HG02763 (cell line): ENCODE measurements around the gene ACIN1.

Source experiments
- ATAC-seq: cut with Tn5 transposase; IDR thresholded peaks from one replicate; pipeline ENCODE4 v1.9.1; 2021; ENCODE audit warnings: mild to moderate bottlenecking, moderate library complexity; ENCODE audit not compliant: unreplicated experiment

ACIN1 gene

DNA sequence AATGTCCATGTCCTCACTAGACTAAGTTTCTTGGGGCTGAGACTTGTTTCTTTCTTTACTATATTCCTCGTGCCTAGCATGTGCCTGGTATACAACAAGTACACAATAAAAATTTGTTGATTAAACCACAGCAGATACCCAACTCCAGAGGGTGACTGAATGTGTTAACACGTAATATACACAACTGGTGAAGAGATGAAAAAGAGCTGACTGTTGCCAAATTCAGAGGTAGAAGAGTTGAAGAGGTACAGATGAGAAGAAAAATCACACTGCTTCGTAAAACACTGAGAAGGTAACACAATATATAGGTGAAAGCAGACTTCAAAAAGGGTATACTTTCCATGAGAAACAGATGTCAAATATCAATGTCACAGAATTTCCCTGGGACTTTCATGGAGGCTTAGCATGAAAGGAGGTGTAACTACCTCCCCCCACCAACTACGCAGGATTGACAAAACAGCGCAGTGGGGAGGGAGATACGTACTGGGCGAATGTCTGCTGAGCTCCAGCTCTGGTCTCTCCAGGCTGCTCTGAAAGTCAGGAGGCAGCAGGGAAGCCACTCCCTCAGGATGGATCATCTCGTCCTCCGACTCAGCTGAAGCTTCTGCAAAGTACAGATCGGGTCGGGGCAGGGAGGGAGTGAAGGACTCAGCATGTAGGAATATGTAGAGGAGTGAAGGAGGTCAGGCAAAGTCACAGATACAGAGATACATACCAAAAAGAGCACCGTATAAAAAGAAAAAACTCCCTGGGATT lies 5.3 kb downstream of the ACIN1 start:
- ATAC-seq: no peak

DNA sequence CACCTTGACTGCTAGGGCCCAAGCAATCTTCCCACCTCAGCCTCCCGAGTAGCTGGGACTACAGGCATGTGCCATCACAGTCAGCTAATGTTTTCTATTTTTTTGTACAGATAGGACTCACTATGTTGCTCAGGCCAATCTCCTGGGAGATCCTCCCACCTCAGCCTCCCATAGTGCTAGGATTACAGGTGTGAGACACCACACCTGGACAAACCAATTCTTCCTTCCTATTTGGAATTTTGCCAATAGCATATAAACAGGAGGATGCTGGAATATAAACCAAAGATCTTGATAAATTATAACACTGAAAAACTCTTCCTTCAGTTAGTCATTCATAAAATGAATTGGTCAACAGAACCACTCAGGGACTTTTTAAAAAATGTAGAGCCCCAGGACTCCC lies 8.4 kb downstream of the ACIN1 start:
- no peak for ATAC-seq

DNA sequence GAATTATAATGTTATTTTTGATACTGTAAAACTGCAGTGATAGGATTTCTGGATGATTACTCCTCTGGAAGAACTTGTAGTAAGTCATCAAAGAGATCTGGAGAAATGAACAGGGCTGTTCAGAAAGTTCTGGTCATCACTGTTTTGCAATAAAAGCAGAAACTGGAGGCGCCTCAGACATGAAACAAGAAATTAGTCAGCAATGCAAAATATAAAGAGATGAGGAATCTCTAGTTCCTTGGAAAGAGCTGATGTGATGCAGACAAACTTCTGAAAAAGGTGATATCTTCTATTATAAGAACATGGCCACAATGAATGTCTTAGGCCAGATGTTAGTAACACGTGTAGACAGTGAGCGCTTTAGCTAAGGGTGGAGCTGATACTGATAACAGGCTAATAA lies 9.5 kb downstream of the ACIN1 start:
- no peak for ATAC-seq

DNA sequence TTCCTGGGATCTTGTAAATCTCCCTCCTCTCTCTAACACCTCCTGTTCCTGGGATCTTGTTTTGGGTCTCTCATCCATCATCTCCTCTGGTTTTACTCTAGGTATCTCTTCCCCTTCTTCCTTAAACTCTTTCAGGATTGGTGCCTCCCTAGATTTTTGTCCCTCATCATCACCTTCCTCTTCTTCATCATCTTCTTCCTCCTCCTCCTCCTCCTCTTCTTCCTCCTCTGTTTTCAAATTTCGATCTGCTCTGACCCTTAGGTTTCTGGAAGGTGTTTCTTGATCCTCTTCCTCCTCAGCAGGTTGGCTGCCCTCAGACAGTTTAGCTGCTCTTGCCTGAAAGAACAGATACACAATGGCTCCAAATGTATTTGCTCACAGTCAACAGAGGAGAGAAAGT lies 14.5 kb downstream of the ACIN1 start:
- ATAC-seq: no peak

DNA sequence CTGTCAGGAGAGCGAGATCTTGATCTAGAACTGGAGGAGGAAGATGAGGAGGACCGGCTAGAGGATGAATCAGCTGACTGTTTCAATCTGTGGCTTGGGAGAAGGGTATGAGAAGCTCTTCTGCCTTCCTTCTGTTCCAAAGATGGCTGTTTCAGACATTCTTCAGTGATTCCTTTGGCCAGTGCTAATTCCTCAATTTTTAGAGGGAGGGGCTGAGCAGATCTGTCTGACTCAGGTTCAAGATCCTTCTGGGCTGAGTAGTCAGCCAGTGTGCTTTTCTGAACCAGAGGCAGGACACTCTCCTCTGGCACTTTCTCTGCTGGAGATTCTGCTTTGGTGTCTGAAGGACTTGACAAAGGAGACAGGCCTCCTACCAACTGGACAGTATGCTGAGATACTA lies 15.2 kb downstream of the ACIN1 start:
- ATAC-seq: no peak

DNA sequence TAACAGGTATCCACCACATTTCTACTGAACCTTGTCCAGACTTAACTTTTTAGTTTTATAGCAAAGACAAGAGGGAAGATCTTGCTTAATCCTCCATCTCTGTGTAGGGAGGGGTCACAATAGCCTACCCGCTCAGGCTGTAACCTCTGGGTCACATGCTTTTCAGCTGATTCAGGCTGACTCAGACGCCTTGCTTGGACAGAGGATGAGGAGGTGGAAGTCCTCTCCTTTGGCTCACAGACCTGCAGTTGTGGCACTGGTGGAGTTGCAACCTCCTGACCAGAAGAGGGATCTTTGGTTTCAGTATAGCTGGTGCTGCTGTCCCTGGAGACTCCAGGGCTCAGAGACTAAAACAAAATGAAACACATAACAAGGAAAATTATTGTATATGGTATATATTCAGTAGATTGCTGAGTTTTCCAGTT lies 16.2 kb downstream of the ACIN1 start:
- no peak for ATAC-seq

DNA sequence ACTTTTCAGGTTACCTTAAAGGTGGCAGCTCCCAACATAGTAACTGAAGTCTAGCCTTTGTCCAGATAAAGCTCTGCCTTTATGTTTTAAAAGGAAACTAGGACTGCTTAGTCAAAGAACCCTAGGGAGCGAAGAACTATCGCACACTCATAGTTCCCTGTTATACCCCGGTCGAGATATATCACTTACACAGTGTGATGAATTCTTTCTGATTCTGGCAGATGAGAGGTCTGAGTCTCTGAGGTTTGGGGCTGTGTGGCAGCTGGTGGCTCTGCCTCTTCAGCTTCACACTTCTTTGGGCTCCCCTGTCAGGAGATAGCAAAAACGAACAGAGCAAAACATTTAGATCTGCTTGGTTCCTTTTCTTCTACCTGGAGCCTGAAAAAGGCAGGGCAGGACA lies 17.0 kb downstream of the ACIN1 start:
- no peak for ATAC-seq

DNA sequence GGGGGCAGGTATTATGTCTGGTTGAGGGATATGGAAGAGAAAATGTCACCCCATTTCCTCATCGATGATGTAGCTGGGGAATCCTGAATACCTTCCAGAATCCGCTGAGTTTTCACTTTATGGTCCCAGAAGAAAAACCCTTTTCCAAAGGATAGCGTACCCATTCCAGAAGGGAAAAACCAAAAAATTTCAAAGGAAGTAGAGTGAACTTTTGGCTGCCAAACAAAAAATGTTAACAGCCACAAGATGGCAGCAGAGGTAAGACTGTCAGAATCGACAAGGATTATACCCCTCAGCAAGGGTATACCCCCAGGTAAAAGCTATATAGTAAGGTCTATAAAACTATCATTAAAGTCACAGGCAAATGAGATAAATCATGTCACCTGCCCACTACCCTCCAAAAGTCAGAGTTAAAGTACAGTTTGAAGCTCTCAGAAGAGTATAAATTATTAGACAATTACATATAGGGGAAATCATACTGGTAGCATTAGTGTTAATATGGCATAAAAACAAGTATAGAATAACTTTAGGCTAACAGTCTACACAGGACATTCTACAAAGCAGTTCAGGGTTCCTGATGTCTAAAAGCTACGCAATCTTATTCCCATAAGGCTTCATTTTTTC lies 18.0 kb downstream of the ACIN1 start:
- ATAC-seq: no peak

DNA sequence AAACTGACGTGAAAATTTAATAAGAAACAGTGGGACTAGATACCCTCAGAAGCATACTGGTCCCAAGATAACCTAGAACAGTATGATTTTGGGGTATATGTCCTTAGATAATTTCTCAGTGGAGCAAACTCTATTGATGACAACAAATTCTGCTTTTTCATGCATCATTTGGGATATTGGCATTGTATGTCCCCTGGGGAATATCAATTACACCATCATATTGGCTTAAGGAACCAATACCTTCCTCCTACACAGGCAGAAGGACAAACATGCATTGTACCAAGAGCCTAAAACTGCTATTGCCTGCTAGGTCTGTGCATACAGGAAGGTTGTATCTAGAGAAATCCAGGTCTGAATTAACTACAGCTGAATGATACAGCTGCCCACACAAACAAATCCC lies 20.0 kb downstream of the ACIN1 start:
- no peak for ATAC-seq

DNA sequence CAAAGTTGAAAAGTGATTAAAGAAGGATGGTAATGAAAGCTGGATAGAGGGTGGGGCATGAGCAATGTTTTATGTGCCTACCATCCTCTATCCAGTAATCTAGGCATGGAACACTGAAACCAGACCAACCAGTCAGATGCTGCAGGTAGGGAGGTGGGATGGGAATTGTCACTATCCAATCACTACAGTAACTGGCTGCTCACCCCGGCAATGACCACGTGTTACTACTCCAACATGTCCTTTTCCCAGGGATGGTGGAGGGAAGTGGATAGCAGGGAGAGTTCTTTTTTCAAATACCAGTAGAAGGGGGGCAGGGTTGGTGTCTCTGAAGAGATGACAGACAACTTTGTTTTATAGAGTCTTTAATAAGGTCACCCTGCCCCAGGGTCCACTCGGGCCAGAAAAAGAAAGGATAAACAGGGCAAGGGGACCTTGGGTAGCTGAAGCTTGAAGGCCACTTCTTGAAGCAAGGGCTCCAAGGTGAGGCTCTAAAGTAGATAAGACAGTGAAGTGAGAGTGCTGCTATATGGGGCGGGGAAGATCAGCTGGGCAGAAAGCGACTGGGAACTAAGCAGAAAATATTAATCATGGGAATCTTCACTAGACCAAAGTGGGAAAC lies 22.9 kb downstream of the ACIN1 start:
- ATAC-seq: no peak

DNA sequence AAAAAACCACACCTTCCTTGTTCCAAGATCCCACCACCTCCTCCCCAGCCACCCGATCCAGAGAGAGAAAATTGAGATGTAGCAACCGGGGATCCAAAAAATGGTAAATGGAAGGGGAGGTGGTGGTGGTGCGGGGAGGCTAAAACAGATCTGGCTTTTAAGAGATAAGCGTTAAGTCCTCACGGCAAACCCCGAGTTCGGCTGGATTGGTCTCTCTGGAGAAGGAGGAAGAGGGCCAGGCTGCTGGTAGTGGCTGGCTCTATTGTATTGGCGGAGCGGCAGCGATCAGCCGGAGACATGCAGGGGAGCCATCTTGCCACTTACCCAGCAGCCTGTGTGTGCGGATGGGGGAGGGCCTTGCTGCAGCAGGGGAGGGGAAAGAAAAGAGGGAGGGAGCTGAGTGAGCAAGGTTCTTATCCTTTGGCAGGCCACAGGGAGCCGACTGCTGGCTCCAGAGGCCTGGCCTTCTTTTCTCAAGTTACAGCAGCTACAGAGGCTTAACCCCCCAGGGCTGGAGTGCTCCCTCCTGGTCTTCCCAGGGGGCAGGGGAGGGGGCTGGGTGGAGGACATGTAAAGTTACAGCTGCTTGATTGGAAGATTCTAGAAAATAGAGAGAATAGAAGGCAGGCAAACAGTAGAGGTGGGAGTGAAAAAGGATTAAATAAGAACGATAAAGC lies 23.6 kb downstream of the ACIN1 start:
- ATAC-seq: peak; percentile 89

DNA sequence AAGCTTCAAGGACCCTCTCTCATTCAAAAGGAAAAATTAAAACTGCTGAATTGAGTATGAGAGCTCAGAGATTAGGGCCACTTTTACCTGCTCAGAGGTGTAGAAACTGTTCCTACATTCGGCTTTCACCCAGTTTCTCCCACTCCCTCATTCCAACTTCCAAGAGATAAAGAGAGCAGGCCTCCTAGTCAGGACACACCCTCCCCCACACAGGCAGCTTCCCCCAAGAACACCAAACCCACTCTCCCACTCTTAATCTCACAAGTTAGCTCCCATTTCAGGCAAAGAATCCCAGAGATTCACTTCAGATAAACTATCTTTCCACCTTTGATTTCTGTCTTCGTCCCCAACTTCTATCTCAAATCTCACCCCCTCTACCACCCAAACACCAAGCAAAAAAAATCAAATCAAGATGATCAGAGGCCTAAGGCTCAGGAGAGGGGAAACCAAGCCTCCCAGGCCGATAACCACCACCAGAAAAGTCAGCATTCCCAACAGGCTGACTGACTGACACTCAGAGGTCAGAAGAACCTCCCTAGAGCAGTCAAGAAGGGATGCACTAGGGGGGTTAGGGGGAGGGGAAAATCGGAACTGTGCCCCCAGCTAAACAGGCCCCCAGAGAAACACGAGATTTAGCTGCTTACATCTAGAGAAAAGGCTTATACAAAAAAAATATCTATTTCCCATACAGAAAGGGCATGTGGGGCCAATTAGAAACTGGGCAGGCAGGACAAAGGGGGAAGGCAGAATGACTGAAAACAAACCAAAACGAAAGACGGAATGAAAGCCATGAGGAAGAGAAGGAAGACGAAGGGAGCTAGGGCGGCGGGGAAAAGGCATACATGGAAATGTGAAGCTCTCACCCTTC lies 24.4 kb downstream of the ACIN1 start:
- no peak for ATAC-seq

DNA sequence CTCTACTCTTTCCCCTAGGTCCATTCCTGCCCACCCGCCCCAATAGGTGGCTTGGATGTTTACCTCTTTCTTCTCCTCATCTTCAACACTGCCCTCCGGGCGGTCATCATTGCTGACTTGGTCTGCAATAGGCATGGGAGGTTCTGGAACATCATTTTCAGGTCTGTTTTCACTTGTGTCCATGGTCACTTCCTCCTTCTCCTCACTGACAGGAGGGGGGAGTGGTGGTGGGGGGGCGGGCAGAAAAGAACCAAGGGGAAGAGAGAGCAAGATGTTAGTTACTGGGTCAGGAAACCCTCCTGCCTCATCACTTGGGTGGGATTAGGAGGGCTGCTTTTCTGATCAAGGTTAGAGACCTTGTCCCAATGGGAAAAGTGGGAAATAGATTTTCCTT lies 25.5 kb downstream of the ACIN1 start:
- ATAC-seq: no peak

DNA sequence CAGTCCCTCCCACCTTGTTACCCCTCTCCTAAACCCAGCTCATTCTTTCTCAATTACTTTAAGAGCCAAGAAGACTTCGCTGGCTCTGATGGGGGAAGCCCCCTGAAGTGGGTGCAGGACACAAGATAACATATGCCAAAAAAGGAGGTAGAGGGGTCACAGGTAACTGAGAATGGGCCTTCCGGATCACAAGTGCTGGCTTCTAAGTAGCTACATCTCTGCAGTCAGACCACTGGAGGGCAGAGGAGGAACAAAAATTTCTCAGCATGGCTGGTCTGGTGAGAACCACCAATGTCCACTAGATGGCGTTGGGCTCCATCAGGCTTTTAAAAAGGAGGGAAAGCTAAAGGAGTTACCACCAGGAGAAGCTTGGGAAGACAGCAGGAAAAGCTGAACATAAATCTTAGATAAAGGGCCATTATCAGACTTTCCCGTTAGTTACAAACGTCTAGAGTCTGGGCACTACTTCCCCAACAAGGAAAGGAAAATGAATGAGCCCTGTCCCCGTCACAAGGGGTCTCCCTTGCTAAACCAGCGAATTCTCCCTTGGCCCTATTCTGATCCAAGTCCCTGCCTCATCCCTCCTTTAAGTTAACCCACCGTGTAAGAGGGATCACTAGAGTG lies 26.0 kb downstream of the ACIN1 start:
- ATAC-seq: peak; percentile 57

DNA sequence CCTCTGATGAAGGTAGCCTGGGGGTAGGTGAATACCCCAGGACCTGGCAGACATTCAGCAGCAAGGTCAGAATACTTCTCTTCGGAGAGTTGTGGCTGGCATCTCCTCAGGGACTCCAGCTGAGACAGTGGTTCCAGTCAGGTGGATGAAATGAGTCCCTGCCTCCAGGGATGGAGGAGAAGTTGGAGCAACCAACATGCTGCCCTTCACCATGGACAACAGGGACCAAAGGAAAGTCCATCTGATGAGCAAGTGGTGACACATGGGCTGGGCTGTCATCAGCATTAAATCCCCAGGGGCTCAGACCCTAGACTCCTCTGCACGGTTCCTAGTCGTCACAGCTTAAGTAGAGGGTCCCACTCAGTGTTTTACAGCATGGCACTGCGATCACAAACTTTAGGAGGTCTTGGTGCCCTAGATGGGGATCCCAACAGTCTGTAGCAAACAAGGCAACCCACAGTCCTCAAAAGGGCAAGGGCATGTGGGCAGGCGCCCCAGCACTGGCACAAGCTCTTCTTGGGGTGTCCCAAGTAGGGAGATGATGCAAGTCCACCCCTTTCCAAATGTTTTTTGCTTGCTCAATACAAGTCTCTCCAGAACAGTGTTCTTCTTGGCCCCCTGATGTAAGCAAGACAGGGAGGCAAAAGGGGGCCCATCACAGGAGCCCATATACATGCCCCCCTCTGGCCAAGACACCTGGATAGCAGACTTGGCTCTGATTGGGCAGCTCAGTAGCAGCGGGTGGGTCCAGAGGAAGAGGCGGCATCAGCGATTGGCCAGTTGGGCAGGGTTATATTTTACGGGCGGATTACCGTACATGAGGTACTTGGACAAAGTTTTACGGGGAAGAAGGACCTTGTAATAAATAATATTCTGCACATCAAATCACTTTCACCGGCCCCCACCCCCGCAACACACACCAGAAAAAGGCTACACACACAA lies 26.8 kb downstream of the ACIN1 start:
- no peak for ATAC-seq

DNA sequence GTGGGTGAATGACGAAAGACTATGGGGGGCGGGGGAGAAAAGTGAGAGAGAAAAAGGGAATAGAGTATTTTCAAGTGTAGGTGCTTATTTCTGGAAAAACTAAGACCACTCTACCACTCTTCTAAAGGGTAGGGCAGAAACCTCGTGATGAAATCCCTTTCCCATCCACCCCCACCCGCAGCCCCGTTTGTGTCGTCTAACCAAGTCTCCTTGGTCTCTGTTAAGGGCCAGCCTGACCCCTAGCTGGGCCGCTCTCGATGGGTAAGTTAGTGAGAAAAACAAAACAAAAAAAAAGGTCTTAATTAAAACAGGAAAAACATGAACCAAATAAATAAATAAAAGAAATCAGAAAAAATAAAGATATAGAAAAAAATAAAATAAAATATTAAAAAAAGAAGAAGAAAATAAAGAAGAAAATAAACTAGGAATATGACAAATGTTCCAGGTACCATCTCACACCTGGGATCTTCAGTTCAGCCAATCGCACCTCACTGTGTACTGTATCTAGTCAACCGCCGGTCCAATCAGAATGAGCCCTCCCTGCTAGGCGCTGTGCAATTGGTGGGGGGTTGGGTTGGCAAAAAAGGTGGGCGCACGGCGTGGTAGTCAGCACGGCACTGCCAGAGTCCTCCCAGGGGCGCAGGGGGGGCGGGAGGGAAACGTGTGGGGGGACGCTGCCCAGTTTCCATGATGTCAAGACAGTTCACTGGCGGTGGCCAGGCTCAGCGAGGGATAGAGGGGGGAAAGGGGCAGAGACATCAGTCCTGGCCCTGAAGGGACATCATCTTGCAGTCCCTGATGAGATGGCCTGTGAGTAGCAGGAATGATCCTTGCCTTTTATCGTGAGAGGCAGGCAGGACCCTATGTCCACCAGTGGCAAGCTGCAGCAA lies 27.8 kb downstream of the ACIN1 start:
- no peak for ATAC-seq

DNA sequence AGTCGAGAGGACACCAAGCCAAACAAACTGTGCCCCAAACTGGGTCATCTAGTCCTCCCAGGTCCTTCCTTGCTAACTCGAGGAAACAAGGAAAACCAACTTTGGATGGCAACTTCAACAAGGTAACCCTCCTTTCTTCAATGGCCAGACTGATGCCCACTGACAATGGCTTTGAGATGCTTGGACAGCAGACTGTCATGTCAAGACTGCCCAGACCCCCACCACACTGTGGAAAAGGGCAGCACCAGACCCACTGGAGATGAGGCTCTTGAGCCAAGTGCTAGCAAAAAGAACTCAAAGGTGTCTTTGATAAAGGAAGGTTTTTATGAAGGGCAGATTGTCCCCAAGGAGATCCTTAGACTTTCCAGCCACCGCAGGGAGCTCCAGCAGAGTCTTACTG lies 28.6 kb downstream of the ACIN1 start:
- ATAC-seq: no peak

DNA sequence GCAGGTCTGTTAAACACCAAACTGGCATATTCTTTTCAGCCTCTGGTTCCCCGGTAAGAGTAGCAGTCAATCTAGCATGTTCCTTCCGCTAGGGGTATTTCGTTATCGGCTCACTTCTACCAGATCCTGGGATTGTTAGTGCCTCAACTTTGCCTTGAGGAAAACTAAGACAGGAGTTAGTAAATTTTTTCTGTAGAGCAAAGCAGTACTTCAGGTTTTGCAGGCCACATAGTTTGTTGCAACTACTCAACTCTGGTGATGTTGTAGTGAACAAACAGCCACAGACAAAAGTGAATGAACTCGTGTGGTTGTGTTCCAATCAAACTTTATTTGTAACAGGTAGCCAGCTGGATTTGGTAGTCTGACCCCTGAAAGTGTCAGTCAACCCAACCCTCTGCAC lies 31.3 kb downstream of the ACIN1 start:
- ATAC-seq: no peak
